Anterior cingulate cortex (tissue), 58 donors: ENCODE data around the gene COL19A1.
"Not testable (repeated sequence)": the region's sequence is repeated elsewhere in the genome, so short reads cannot be mapped to it uniquely, and the experiment has no call there.

Source experiments
- DNase-seq, 58 donors: peaks; one replicate each; lab custom pipeline; 2025; lab: John Stamatoyannopoulos, UW

COL19A1 gene

GRCh38 chr6:69953491-69953890 is 87.1 kb downstream of the COL19A1 start:
- DNase-seq = peak in 3 of 58 donors; percentile 1 to 7 (median 2)

GRCh38 chr6:69954733-69955132 is 88.4 kb downstream of the COL19A1 start:
- no peak for DNase-seq

GRCh38 chr6:69957985-69958559 is 91.7 kb downstream of the COL19A1 start:
- no peak for DNase-seq

GRCh38 chr6:69958978-69959377 is 92.6 kb downstream of the COL19A1 start:
- DNase-seq = no peak

GRCh38 chr6:69965974-69966373 is 99.6 kb downstream of the COL19A1 start:
- DNase-seq = not testable (repeated sequence)

- DNase-seq = no peak
These were observed 106.8 kb downstream of the COL19A1 start for GRCh38 chr6:69973138-69973537.

- DNase-seq = no peak
These were observed 107.4 kb downstream of the COL19A1 start for GRCh38 chr6:69973763-69974162.

- peak in 1 of 58 donors; percentile 1 for DNase-seq
These were observed 107.8 kb downstream of the COL19A1 start for GRCh38 chr6:69974193-69974592.

- DNase-seq = no peak
These were observed 110.3 kb downstream of the COL19A1 start for GRCh38 chr6:69976591-69977090.

- DNase-seq = no peak
These were observed 114.3 kb downstream of the COL19A1 start for GRCh38 chr6:69980624-69981023.

GRCh38 chr6:69984506-69984905 is 118.2 kb downstream of the COL19A1 start:
- no peak for DNase-seq

GRCh38 chr6:69985180-69985579 is 118.8 kb downstream of the COL19A1 start:
- no peak for DNase-seq

GRCh38 chr6:69987550-69987949 is 121.2 kb downstream of the COL19A1 start:
- DNase-seq = no peak

GRCh38 chr6:69988458-69989126 is 122.2 kb downstream of the COL19A1 start:
- DNase-seq = no peak

GRCh38 chr6:69994251-69994650 is 127.9 kb downstream of the COL19A1 start:
- peak in 1 of 58 donors; percentile 21 for DNase-seq

- no peak for DNase-seq
These were observed 141.8 kb downstream of the COL19A1 start for GRCh38 chr6:70008189-70008588.

- not testable (repeated sequence) for DNase-seq
These were observed 144.0 kb downstream of the COL19A1 start for GRCh38 chr6:70010339-70010738.

- DNase-seq = not testable (repeated sequence)
These were observed 156.8 kb downstream of the COL19A1 start for GRCh38 chr6:70023201-70023600.

GRCh38 chr6:70028246-70028645 is 161.9 kb downstream of the COL19A1 start:
- DNase-seq = no peak

GRCh38 chr6:70028926-70029325 is 162.6 kb downstream of the COL19A1 start:
- DNase-seq = no peak

- DNase-seq = no peak
These were observed 167.4 kb downstream of the COL19A1 start for GRCh38 chr6:70033781-70034180.

GRCh38 chr6:70037445-70037844 is 171.1 kb downstream of the COL19A1 start:
- no peak for DNase-seq
